ENCODE data around the gene LDHB. TPM values are rescaled to one million over a fixed set of nuclear protein-coding genes. Genes with fewer than 3 reads are reported as not detected.
A peak's percentile ranks its signal among the peaks of the same experiment; 100 is the strongest.
"Not testable (repeated sequence)": the region's sequence is repeated elsewhere in the genome, so short reads cannot be mapped to it uniquely, and the experiment has no call there.

The LDHB gene
- polyA plus RNA-seq (2012; ENCODE audit: insufficient read depth, insufficient read length), result 1,539 TPM

DNA sequence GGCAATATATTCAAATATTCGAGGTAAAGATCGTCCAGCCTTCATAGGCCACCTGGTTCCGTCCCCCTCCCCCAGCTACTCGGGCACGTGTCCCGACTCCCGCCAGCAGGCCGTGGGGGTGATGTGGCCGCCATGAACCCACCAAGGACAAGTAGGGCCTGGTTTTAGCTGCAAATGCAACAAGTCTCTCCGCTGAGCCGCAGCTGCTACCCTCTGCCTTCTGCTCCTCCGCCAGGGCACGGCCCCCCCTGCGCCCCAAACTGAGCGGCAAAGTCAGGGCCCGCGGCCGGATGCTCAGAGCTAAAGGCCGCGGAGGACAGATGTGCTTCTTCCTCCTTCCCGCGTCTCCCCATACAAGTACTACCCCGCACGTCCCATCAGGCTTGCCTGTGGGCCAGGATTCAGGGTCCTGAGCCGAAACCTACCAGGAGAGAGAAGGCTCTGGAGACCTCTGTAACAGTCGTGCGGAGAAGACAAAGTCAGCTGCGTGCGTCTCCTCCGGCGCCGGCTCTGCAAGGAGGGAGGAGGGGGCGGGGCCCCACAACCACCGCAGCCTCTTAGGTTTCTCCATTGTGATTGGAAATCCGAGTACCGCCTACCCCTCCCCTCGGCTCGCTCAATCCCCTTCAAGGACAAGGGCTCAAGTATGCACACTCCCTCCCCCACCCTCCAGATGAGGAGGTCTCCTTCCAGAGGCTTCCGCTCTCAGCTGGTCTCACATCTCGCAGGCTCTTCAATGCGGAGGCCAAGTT is at the start of gene LDHB:
Gene LDHB (minus strand): TSS at position 517 of the 752 bp plus-strand sequence. CDS start 3,171 bp downstream, outside the sequence.
- DNase-seq (ENCODE audit: low read depth, low spot score), result peak; percentile 97
- peak within 1 kb of the TSS; percentile 73 for H3K4me3 ChIP-seq (ENCODE audit: low read length)

DNA sequence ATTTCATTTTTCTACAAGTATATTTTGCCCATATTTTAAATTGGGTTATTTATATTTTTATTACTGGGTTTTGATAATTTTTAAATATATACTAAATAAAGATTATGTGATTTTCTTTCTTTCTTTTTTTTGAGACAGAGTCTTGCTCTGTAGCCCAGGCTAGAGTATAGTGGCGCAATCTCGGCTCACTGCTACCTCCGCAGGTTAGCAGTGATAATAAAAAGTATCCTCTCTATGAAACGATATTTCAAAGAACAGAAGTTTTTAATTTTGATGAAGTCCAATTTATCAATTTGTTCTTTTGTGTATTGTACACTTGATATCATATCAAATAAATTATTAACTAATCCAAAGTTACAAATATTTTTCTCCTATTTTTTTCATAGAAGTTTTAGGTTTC is 47.2 kb upstream of the LDHB start:
- DNase-seq (ENCODE audit: low read depth, low spot score), result no peak
- H3K4me3 ChIP-seq (ENCODE audit: low read length), result no peak overlapping the region

- H3K4me3 ChIP-seq (ENCODE audit: low read length), result no peak overlapping the region
- DNase-seq (ENCODE audit: low read depth, low spot score), result no peak
These were observed 42.2 kb upstream of the LDHB start for GRCh38 chr12:21699851-21700250.

- peak; percentile 32 for DNase-seq (ENCODE audit: low read depth, low spot score)
These were observed 40.4 kb upstream of the LDHB start for GRCh38 chr12:21697904-21698630.

GRCh38 chr12:21696625-21697024 is 39.0 kb upstream of the LDHB start:
- DNase-seq (ENCODE audit: low read depth, low spot score), result no peak
- no peak overlapping the region for H3K4me3 ChIP-seq (ENCODE audit: low read length)

More at GRCh38 chr12:21697904-21698630, 40.4 kb upstream of the LDHB start:
- H3K4me3 ChIP-seq (ENCODE audit: low read length), result no peak overlapping the region

DNA sequence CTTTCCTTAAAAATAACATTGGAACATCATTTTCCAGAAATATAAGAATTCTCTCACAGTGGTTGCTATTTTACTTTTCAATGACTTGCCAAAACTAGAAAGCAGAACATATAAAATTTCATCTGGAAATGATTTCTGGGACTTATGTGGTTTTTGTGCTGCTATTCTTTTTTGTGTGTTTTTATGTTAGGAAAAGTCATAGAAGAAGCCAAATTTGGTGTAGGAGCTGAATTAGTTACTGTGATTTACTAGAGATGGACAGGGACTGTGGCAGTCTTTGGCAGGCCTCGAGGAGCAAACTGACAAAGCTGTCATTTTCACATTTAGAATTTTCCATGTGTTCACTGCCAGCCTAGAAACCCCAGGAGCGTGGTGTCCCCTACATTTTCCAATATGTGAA is 38.3 kb upstream of the LDHB start:
- DNase-seq (ENCODE audit: low read depth, low spot score), result no peak
- no peak overlapping the region for H3K4me3 ChIP-seq (ENCODE audit: low read length)

GRCh38 chr12:21694660-21695059 is 37.0 kb upstream of the LDHB start:
- DNase-seq (ENCODE audit: low read depth, low spot score), result no peak
- H3K4me3 ChIP-seq (ENCODE audit: low read length), result no peak overlapping the region

- DNase-seq (ENCODE audit: low read depth, low spot score), result no peak
- no peak overlapping the region for H3K4me3 ChIP-seq (ENCODE audit: low read length)
These were observed 33.9 kb upstream of the LDHB start for GRCh38 chr12:21691515-21691914.

DNA sequence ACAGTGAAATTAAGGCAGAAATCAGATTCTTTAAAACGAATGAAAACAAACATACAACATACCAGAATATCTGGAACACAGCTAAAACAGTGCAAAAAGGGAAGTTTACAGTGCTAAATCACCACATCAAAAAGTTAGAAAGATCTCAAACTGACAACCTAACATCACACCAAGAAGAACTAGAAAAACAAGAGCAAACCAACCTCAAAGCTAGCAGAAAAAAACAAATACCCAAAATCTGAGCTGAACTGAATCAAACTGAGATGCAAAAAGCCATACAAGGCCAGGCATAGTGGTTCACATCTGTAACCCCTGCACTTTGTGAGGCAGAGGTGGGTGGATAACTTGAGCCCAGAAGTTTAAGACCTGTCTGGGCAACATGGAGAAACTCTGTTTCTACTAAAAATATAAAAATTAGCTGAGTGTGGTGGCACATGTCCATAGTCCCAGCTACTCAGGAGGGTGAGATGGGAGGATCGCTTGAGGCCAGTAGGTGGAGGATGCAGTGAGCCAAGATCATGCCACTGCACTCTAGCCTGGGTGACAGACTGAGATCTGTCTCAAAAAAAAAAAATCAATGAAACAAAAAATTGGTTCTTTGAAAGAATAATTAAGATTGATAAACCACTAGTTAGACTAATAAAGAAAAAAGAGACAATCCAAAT is 33.2 kb upstream of the LDHB start:
- H3K4me3 ChIP-seq (ENCODE audit: low read length), result no peak overlapping the region
- no peak for DNase-seq (ENCODE audit: low read depth, low spot score)

DNA sequence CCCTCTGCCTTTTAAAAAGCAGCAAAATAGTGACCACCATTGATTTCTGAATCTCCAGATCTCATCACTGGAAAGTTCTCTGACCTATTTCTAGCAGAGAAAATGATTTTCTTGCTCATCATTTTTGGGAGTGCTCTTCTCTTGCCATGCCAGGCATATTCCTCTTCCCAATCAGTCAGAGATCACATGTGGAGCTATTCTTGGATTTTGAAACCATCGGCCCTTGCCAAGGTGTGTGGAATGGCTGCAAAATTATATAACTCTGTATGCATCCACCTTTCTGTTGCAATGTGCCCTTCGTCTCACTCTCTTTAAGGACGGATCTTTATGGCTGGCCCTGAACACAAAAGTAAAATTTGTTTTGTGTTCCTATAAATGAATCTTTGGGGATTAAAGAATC is 25.5 kb upstream of the LDHB start:
- no peak for DNase-seq (ENCODE audit: low read depth, low spot score)
- no peak overlapping the region for H3K4me3 ChIP-seq (ENCODE audit: low read length)

DNA sequence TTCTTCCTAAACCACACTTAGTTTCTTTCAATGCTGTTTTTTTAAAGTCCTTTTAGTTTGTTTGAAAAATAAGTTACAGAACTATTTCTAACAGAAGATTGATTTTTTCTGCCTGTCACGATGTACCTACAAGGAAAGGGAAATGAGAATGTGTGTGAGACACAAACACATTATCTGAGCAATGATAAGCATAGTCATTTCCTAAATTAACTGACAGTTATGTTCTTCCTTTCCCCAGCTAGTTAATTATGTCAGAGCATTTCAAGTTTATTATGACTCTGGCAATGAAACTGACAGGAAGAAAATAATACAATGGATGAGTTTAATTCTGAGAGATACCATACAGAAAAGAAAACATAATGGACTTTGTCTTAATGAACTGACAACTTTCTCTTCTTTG is 21.3 kb upstream of the LDHB start:
- DNase-seq (ENCODE audit: low read depth, low spot score), result no peak

DNA sequence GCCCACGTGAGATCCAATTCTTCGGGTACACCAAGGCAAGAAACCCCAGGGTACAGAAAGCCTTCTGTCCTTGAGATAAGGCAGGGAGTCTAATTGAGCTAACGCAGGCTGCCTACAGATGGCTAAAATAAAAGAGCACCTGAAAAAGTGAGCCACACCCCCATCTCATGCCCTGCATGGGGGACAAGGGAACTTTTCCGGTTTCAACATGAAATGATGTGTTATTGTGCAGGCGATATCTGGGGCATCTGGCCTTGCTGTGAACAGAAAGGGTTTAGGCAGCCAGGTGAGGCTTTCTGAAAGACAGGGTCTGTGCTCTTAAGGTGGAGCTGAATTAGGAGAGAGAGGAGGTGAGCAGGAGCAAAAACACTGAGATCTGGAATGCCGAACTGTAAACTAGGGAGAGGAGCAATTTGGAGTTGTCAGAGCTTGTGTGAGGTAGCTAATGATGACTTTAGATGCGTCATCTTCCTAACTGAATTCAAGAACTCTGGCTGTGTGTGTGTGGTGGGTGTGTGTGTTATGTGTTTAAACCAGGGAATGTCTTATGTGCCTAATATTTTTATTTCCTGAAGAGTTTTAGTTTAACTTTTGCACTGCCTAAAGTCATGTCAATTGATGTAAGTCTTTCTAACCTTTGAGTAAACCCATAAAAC is 20.1 kb upstream of the LDHB start:
- no peak for DNase-seq (ENCODE audit: low read depth, low spot score)
- H3K4me3 ChIP-seq (ENCODE audit: low read length), result no peak overlapping the region

More for the DNA sequence above, 21.3 kb upstream of the LDHB start:
- no peak overlapping the region for H3K4me3 ChIP-seq (ENCODE audit: low read length)

DNA sequence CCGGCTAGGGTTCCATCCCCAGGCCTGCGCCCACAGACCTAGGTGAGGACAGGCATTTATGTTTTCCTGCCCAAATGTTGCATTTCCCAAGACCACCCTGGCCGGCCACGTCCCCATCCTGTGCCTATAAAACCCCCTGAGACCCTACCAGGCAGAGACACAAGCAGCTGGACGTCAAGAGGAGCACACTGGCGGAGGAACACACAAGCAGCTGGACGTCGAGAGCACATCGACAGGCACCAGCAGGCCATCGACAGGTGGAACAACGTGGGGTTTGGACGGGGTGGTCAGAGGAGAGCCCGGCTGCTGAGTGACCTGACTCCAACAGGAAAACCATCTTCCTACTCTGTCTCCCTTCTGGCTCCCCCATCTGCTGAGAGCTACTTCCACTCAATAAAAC is 19.6 kb upstream of the LDHB start:
- no peak for DNase-seq (ENCODE audit: low read depth, low spot score)
- H3K4me3 ChIP-seq (ENCODE audit: low read length), result no peak overlapping the region

GRCh38 chr12:21676776-21677175 is 19.1 kb upstream of the LDHB start:
- H3K4me3 ChIP-seq (ENCODE audit: low read length), result no peak overlapping the region
- DNase-seq (ENCODE audit: low read depth, low spot score), result no peak

DNA sequence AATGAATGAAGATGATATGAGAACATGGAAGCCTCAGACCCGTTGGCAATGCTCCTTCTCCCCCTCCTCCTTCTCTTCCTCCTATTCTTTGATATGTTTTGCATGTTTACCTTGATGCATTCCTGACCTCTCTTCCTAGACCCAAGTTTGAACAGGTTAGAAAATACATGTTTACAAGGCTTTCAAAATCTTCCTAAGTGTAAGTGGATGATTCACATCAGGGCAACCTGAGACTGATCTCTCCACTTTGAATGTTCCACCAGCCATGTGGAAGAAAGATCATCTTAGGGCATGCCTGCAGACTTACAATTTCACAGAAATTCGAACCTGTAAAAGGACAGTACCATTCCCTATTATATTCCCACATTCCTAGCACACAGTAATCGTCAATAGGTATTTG is 18.0 kb upstream of the LDHB start:
- H3K4me3 ChIP-seq (ENCODE audit: low read length), result no peak overlapping the region
- DNase-seq (ENCODE audit: low read depth, low spot score), result no peak

DNA sequence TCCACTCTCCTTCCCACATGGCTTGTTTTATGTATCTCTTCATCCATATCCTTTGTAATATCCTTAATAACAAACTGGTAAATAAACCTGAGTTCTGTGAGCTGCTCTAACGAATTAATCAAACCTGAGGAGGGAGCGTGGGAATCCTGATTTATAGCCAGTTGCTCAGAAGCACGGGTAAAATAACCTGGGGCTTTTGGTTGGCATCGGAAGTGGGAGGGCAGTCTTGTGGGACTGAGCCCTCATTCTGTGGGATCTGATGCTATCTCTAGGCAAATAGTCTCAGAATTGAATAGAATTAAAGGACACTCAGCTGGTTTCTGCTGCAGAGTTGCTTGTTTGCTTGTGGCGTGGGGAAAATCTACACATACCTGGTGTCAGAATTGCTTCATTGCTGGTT is 17.5 kb upstream of the LDHB start:
- H3K4me3 ChIP-seq (ENCODE audit: low read length), result no peak overlapping the region
- DNase-seq (ENCODE audit: low read depth, low spot score), result no peak

DNA sequence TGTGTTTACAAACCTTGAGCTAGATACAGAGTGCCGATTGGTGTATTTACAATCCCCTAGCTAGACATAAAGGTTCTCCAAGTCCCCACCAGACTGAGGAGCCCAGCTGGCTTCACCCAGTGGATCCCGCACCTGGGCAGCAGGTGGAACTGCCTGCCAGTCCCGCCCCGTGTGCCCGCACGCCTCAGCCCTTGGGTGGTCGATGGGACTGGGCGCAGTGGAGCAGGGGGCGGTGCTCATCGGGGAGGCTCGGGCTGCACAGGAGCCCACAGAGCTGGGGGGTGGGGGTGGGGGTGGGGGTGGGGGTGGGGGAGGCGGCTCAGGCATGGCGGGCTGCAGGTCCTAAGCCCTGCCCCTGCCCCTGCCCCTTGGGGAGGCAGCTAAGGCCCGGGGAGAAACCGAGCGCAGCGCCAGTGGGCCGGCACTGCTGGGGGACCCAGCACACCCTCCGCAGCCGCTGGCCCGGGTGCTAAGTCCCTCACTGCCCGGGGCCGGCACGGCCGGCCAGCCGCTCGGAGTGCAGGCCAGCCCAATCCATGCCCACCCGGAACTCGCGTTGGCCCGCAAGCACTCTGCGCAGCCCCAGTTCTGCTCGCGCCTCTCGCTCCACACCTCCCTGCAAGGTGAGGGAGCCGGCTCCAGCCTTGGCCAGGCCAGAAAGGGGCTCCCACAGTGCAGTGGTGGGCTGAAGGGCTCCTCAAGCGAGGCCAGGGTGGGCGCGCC is 16.3 kb upstream of the LDHB start:
- not testable (repeated sequence) for H3K4me3 ChIP-seq (ENCODE audit: low read length); DNase-seq (ENCODE audit: low read depth, low spot score)

DNA sequence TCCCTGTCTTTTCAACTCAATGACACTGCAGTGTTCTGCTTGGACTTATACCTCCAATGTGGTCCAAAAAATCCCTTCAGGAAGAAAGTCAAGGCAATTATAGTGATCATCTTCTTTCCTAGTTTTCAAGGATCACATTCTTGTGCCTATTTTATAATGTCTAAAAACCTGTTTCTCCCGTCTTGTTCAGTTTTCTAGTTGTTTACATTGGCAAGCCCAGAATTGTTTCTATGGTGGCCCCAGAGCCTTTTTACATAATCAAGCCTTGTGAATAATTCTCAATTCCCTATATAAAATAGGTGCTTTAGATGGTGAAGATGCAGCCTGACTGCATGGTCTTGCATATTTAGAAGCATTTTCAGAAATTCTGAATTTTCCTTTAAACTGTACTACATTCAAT is 14.5 kb upstream of the LDHB start:
- DNase-seq (ENCODE audit: low read depth, low spot score), result no peak
- H3K4me3 ChIP-seq (ENCODE audit: low read length), result no peak overlapping the region

- H3K4me3 ChIP-seq (ENCODE audit: low read length), result no peak overlapping the region
- no peak for DNase-seq (ENCODE audit: low read depth, low spot score)
These were observed 9.1 kb upstream of the LDHB start for GRCh38 chr12:21666722-21667121.

Measured in Jurkat, Clone E6-1 (cell line).